M059J (cell line): Measurements from ENCODE around the gene SNTG2. TPM values are rescaled to one million over a fixed set of nuclear protein-coding genes. Genes with fewer than 3 reads are reported as not detected.
A peak's percentile ranks its signal among the peaks of the same experiment; 100 is the strongest.

Experiments used
- DNase-seq: peaks from one replicate; pipeline ENCODE4 v3.0.0-alpha.2; 2012; ENCODE audit warnings: low read depth
- total RNA-seq: library from RNA; depleted of rRNA; stranded (reverse); fragments of >200 nt; shearing (Covaris generic); gene quantifications from 2 replicates; pipeline ENCODE4 v1.2.3, GENCODE V29; 2014

Gene SNTG2
- total RNA-seq, 1 experiment from 2014 or later = not detected

- DNase-seq = no peak
These were observed 331.9 kb downstream of the SNTG2 start for GRCh38 chr2:1282552-1282951.

- no peak for DNase-seq
These were observed 332.6 kb downstream of the SNTG2 start for GRCh38 chr2:1283020-1283801.

- DNase-seq = no peak
These were observed 333.2 kb downstream of the SNTG2 start for GRCh38 chr2:1283871-1284270.

GRCh38 chr2:1286929-1287328 is 336.3 kb downstream of the SNTG2 start:
- DNase-seq = peak; percentile 4

- DNase-seq = no peak
These were observed 336.8 kb downstream of the SNTG2 start for GRCh38 chr2:1287427-1287826.

- no peak for DNase-seq
These were observed 344.3 kb downstream of the SNTG2 start for GRCh38 chr2:1294900-1295299.

GRCh38 chr2:1295740-1296139 is 345.1 kb downstream of the SNTG2 start:
- DNase-seq = no peak

GRCh38 chr2:1297372-1298159 is 346.9 kb downstream of the SNTG2 start:
- no peak for DNase-seq

- no peak for DNase-seq
These were observed 348.4 kb downstream of the SNTG2 start for GRCh38 chr2:1299043-1299442.

GRCh38 chr2:1300284-1300683 is 349.6 kb downstream of the SNTG2 start:
- DNase-seq = no peak

GRCh38 chr2:1301056-1301455 is 350.4 kb downstream of the SNTG2 start:
- no peak for DNase-seq

GRCh38 chr2:1305342-1306013 is 354.8 kb downstream of the SNTG2 start:
- DNase-seq = no peak

GRCh38 chr2:1306014-1306686 is 355.5 kb downstream of the SNTG2 start:
- no peak for DNase-seq

- no peak for DNase-seq
These were observed 356.3 kb downstream of the SNTG2 start for GRCh38 chr2:1306687-1307516.

- DNase-seq = no peak
These were observed 357.0 kb downstream of the SNTG2 start for GRCh38 chr2:1307670-1308069.

- no peak for DNase-seq
These were observed 358.0 kb downstream of the SNTG2 start for GRCh38 chr2:1308678-1309077.

GRCh38 chr2:1309507-1309906 is 358.9 kb downstream of the SNTG2 start:
- DNase-seq = no peak

- DNase-seq = no peak
These were observed 359.6 kb downstream of the SNTG2 start for GRCh38 chr2:1310202-1310601.

GRCh38 chr2:1310866-1311265 is 360.2 kb downstream of the SNTG2 start:
- DNase-seq = no peak

GRCh38 chr2:1313240-1313924 is 362.7 kb downstream of the SNTG2 start:
- DNase-seq = no peak

- no peak for DNase-seq
These were observed 363.6 kb downstream of the SNTG2 start for GRCh38 chr2:1314254-1314653.
